NCI-H82 treated with DMSO at 0.1 percent for 48 hours (cell line): Measurements from ENCODE around the gene LAMC3.
"Not testable (repeated sequence)": the region's sequence is repeated elsewhere in the genome, so short reads cannot be mapped to it uniquely, and the experiment has no call there.

Experiments used
- DNase-seq: peaks from one replicate; lab custom pipeline; 2025; ENCODE audit not compliant: unreplicated experiment; lab: John Stamatoyannopoulos, UW

The LAMC3 gene

DNA sequence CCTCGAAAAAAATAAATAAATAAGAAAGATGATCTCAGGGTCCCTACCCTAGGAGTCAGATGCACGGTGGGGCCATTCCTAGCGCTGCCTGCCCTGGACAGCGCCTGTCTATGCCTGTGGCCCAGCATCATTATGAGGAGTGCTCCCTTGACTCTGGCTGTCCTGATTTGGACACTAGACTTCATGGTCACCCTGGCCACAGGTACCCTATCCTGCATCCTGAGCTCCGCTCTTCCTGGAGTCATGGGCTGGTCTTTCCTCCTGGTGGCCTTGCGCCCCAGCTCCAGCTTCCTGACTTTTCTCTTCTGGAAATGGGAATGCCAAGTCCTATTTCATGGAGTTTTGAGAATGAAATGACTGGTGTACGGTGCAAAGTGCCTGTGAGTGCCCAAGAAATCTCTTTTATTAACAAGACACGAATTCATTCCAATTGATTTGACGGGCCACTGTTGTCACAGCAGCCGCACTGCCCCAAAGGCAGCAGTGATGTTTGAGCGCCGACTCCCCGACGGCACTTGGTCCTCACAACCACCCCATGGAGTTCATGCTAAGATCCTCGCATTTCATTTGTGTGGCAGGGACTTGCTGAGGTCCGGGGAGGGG lies 86.8 kb downstream of the LAMC3 start:
- DNase-seq = no peak

- no peak for DNase-seq
Measured at GRCh38 chr9:131096269-131097125, 87.5 kb downstream of the LAMC3 start, which contains the start of gene AIF1L. Gene AIF1L, plus strand, starts transcription at chr9:131096531. Its CDS starts 99 bp downstream, at chr9:131096630.

GRCh38 chr9:131097126-131097947 lies 88.4 kb downstream of the LAMC3 start:
- DNase-seq = no peak

GRCh38 chr9:131097948-131098278 lies 88.9 kb downstream of the LAMC3 start:
- DNase-seq = no peak

GRCh38 chr9:131098391-131099101 lies 89.6 kb downstream of the LAMC3 start:
- DNase-seq = no peak

- no peak for DNase-seq
Measured at GRCh38 chr9:131099102-131099606, 90.2 kb downstream of the LAMC3 start.

GRCh38 chr9:131099845-131100244 lies 90.9 kb downstream of the LAMC3 start:
- DNase-seq = not testable (repeated sequence)

GRCh38 chr9:131100445-131100844 lies 91.5 kb downstream of the LAMC3 start:
- no peak for DNase-seq

GRCh38 chr9:131101207-131101964 lies 92.4 kb downstream of the LAMC3 start:
- no peak for DNase-seq

DNA sequence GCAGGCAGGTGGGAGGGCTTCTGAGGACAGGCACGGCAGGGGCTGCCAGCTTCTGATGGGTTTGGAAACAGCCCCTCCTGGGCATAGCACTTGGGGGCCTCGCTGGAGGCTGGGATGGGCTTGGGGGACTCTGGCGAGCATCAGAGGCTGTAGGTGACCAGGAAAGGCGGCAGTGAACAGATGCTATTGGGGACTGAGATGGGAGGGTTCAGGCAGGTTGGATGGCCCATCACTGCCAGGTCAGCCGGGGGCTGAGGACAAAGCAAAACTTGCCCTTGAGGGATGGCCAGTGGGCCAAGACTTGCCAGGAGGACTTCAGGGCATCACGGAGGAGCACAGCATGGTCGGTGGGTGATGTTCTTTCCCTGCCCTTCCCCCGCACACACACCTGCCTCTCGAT lies 94.0 kb downstream of the LAMC3 start:
- DNase-seq = no peak

DNA sequence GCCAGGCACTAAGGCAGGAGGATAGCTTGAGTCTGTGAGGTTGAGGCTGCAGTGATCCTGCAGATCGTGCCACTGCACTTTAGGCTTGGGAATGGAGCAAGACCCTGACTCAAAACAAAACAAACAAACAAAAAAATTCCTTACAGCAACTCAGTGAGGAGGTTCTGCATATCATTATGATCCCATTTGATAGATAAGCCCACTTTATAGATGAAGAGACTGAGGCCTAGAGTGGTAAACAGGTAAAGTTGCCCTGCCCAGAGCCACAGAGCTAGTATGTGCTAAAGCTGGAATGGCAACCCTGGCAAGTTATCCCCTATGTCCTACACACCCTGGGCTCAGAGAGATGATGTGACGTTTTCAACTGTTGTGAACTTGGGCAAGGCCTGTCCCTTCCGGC lies 94.6 kb downstream of the LAMC3 start:
- no peak for DNase-seq

GRCh38 chr9:131104016-131104740 lies 95.2 kb downstream of the LAMC3 start:
- no peak for DNase-seq

GRCh38 chr9:131105952-131106351 lies 97.0 kb downstream of the LAMC3 start:
- no peak for DNase-seq

GRCh38 chr9:131107760-131108159 lies 98.8 kb downstream of the LAMC3 start:
- no peak for DNase-seq

GRCh38 chr9:131111186-131111853 lies 102.3 kb downstream of the LAMC3 start:
- no peak for DNase-seq

GRCh38 chr9:131111854-131112311 lies 102.9 kb downstream of the LAMC3 start:
- DNase-seq = no peak

- DNase-seq = no peak
Measured at GRCh38 chr9:131112374-131113154, 103.6 kb downstream of the LAMC3 start.

- DNase-seq = no peak
Measured at GRCh38 chr9:131113655-131114054, 104.7 kb downstream of the LAMC3 start.
